Effector CD4-positive, alpha-beta T cell (primary cell): ENCODE data around the gene CPSF2.
"Not testable (repeated sequence)": the region's sequence is repeated elsewhere in the genome, so short reads cannot be mapped to it uniquely, and the experiment has no call there.

Source experiments
- DNase-seq: peaks from one replicate; pipeline ENCODE4 v3.0.0-alpha.2; 2020

CPSF2 gene

GRCh38 chr14:92160619-92161018 is 38.9 kb downstream of the CPSF2 start:
- DNase-seq = no peak

GRCh38 chr14:92161521-92161920 is 39.8 kb downstream of the CPSF2 start:
- no peak for DNase-seq

GRCh38 chr14:92164958-92165357 is 43.2 kb downstream of the CPSF2 start:
- DNase-seq = no peak

GRCh38 chr14:92173668-92174067 is 51.9 kb downstream of the CPSF2 start:
- DNase-seq = no peak

DNA sequence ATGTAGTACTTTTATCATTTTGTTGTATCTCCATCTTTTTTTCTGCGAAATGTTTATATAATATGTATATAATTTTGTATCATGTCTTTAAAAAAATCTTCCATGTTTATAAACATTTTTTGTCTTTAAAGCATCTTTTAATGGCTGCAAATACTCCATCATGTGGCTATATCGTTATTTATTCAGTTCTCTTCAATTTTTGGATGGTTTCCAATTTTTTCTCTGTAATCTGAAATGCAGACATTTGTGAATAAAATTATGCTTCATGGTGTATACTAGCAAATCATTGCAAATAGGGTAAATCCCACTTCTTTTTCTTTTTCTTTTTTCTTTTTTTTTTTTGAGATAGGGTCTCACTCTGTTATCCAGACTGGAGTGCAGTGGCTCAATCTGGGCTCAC is 54.0 kb downstream of the CPSF2 start:
- no peak for DNase-seq

- no peak for DNase-seq
These were observed 54.7 kb downstream of the CPSF2 start for GRCh38 chr14:92176476-92176875.

DNA sequence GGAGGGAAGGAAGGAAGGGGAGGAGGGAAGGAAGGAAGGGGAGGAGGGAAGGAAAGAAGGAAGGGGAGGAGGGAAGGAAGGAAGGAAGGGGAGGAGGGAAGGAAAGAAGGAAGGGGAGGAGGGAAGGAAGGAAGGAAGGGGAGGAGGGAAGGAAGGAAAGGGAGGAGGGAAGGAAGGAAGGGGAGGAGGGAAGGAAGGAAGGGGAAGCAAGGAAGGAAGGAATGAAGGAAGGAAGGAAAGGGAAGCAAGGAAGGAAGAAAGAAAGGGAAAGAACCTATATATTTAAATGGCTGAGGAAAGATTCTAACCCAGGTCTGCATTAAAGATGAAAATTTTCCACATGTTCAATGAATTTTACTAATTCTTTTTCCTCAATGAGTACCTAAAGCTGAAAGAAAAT is 57.4 kb downstream of the CPSF2 start:
- not testable (repeated sequence) for DNase-seq

DNA sequence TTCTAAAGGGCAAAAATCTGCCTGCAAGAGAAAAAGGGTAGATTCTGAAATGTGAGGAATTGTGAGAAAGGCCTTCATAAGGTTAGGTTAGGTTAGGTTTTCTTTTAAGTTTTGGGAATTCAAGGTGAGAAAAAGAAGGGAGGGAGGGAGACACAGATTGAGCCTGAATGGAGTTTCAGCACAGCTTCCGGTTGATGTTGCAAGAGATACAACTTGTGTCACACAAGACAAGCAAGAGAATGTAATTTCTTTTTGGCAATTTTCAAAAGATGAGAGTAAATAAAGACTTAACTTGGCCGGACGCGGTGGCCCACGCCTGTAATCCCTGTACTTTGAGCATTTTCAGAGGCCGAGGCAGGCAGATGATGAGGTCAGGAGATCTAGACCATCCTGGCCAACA is 63.8 kb downstream of the CPSF2 start:
- no peak for DNase-seq

DNA sequence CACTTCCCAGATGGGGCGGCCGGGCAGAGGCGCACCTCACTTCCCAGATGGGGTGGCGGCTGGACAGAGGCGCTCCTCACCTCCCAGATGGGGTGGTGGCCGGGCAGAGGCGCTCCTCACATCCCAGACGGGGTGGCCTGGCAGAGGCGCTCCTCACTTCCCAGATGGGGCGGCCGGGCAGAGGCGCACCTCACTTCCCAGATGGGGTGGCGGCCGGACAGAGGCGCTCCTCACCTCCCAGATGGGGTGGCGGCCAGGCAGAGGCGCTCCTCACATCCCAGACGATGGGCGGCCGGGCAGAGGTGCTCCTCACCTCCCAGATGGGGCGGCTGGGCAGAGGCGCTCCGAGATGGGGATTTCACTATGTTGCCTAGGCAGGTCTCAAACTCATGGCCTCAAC is 65.8 kb downstream of the CPSF2 start:
- DNase-seq = not testable (repeated sequence)

DNA sequence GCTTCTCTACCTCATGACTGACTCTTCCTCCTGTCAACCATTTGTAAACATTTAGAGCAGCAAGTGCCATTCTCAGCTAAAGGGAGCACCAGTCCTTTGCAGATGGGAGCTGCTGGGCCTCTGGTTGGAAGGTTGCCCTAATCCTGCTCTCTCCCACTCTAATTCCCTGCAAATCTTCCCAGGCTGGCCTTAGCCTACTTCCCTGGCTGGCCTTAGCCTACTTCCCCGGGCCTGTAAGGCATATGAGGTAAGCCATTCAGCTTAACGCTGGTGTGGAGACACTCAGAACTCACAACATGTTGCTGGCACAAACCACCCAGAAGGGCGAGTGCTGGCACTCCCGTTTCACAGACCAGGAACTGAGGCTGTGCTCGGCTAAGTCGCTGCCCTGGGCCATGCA is 69.0 kb downstream of the CPSF2 start:
- no peak for DNase-seq

DNA sequence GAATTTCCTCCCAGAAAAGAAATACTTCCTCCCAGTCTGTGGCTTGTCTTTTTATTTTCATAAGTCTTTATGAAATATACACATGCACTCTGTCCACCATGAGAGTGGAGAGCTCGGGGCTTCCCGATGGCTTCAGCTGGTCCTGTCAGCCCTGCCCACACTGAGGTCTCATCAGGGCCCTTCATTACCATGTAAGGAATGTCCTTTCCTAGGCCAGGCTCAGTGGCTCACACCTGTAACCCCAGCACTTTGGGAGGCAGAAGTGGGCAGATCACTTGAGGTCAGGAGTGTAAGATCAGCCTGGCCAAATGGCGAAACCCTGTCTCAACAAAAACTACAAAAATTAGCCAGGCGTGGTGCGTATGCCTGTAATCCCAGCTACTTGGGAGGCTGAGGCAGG is 77.0 kb downstream of the CPSF2 start:
- no peak for DNase-seq

- no peak for DNase-seq
These were observed 78.0 kb downstream of the CPSF2 start for GRCh38 chr14:92199763-92200162.

GRCh38 chr14:92203116-92203515 is 81.3 kb downstream of the CPSF2 start:
- no peak for DNase-seq

- DNase-seq = no peak
These were observed 83.0 kb downstream of the CPSF2 start for GRCh38 chr14:92204792-92205191.

GRCh38 chr14:92207012-92207927 is 85.5 kb downstream of the CPSF2 start:
- no peak for DNase-seq

- DNase-seq = no peak
These were observed 86.1 kb downstream of the CPSF2 start for GRCh38 chr14:92207928-92208265.

GRCh38 chr14:92209141-92209540 is 87.4 kb downstream of the CPSF2 start:
- DNase-seq = no peak

- not testable (repeated sequence) for DNase-seq
These were observed 91.4 kb downstream of the CPSF2 start for GRCh38 chr14:92213125-92213524.

- DNase-seq = no peak
These were observed 93.8 kb downstream of the CPSF2 start for GRCh38 chr14:92215579-92215978.

GRCh38 chr14:92217936-92218335 is 96.2 kb downstream of the CPSF2 start:
- DNase-seq = no peak
